ENCODE data around the gene C1QL4. TPM values are rescaled to one million over a fixed set of nuclear protein-coding genes. Genes with fewer than 3 reads are reported as not detected.
"Not testable (repeated sequence)": the region's sequence is repeated elsewhere in the genome, so short reads cannot be mapped to it uniquely, and the experiment has no call there.

Gene C1QL4
- total RNA-seq, 1 experiment from 2014 or later: 2.1 TPM

- peak within 1 kb of the TSS; percentile 90 for H3K27ac ChIP-seq (ENCODE audit: low read length)
- ATAC-seq: peak; percentile 99
- CTCF ChIA-PET: interaction anchor here (1.0 to 2.7 kb wide), 5 partner anchors 9 to 26 kb away, joined by 3 to 11 read pairs (median 3); no protein-coding TSS in a partner anchor
- H3K9me3 ChIP-seq (ENCODE audit: control insufficient read depth, insufficient read depth, low read depth, low read length): no peaks in the 10 kb centered on the region
- in situ Hi-C loops (cut with HindIII; ENCODE audit: low pct_unique_long_range_greater_than_20kb, low sequenced_read_pairs): no loop called here
- intact Hi-C loops (cut with micrococcal nuclease; ENCODE audit: unreplicated experiment): no loop called here
- DNase-seq (ENCODE audit: low read depth, low spot score): peak; percentile 98
- POLR2A ChIA-PET: interaction anchor here (0.5 to 0.6 kb wide), 2 partner anchors 44 kb away, joined by 4 to 5 read pairs; partner anchors contain the start of gene SPATS2
- BruUV-seq (replicated peaks): no TSS peak
- H3K27me3 ChIP-seq (ENCODE audit: control insufficient read depth, insufficient read depth, low read length): no peaks in the 10 kb centered on the region
- TF ChIP-seq POLR2AphosphoS5 (IDR thresholded peaks at IDR 0.05; ENCODE audit: low read depth, low read length) (peak; percentile 80), SIN3A (IDR thresholded peaks at IDR 0.05; ENCODE audit: borderline replicate concordance, insufficient read depth, low read depth, low read length) (peak; percentile 96), REST (IDR thresholded peaks at IDR 0.05; ENCODE audit: insufficient read depth in 1 of 2, low read depth in 2 of 2, low read length in 1 of 2) (no peak)
- peak within 1 kb of the TSS; percentile 82 to 98 for H3K4me3 ChIP-seq (ENCODE audit: low read depth in 2 of 2, low read length in 2 of 2)
- H3K36me3 ChIP-seq (ENCODE audit: control insufficient read depth, insufficient read depth, low read length): peaks cover 9% of the 10 kb centered on the region
- peaks cover 5% of the 10 kb centered on the region; the same call in 1 of the 2 replicates for H3K4me1 ChIP-seq (ENCODE audit: control insufficient read depth, insufficient read depth, low read length)
Measured at GRCh38 chr12:49322708-49323523, 14.1 kb downstream of the C1QL4 start, which contains the start of gene TROAP. Gene TROAP (plus strand): TSS chr12:49323255. CDS start chr12:49323609, 354 bp downstream.

GRCh38 chr12:49322367-49322707, 14.7 kb downstream of the C1QL4 start:
- BruUV-seq (replicated peaks): TSS peak; percentile 98

DNA sequence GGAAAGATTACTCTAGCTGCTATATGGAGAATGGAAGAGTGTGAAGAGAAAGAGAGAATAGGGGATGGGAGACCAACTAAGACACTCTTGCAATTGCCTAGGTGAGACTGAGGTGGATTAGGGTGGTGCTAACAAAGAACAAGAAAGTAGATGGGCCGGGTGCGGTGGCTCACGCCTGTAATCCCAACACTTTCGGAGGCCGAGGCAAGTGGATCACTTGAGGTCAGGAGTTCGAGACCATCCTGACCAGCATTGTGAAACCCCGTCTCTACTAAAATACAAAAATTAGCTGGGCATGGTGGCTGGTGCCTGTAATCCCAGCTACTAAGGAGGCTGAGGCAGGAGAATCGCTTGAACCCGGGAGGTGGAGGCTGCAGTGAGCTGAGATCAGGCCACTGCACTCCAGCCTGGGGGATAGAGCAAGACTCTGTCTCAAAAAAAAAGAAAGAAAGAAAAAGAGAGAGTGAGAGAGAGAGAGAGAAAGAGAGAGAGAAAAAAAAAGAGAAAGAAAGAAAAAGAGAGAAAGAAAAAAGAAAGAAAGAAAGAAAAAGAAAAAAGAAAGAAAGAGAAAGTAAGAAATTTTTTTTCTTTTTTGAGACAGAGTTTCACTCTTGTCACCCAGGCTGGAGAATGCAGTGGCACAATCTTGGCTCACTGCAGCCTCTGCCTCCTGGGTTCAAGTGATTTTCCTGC, 16.4 kb downstream of the C1QL4 start:
- CTCF ChIA-PET: interaction anchor here (0.6 kb wide), 1 partner anchor 17 kb away, joined by 9 read pairs; no protein-coding TSS in a partner anchor
- not testable (repeated sequence) for H3K4me1 ChIP-seq (ENCODE audit: control insufficient read depth, insufficient read depth, low read length); BruUV-seq (replicated peaks)

More at GRCh38 chr12:49322367-49322707, 14.7 kb downstream of the C1QL4 start:
- Histone ChIP-seq H3K4me1 (ENCODE audit: control insufficient read depth, insufficient read depth, low read length) (peaks cover 5% of the 10 kb centered on the region; the same call in 1 of the 2 replicates), H3K27me3 (ENCODE audit: control insufficient read depth, insufficient read depth, low read length) (no peaks in the 10 kb centered on the region), H3K4me3 (ENCODE audit: low read depth in 2 of 2, low read length in 2 of 2) (peak overlapping the region; percentile 82 to 98), H3K9me3 (ENCODE audit: control insufficient read depth, insufficient read depth, low read depth, low read length) (no peaks in the 10 kb centered on the region), H3K36me3 (ENCODE audit: control insufficient read depth, insufficient read depth, low read length) (peaks cover 9% of the 10 kb centered on the region), H3K27ac (ENCODE audit: low read length) (peak overlapping the region; percentile 90)
- ATAC-seq (no peak; the same call in 1 of the 2 replicates), DNase-seq (ENCODE audit: low read depth, low spot score) (no peak)
- in situ Hi-C loops (cut with HindIII; ENCODE audit: low pct_unique_long_range_greater_than_20kb, low sequenced_read_pairs): no loop called here
- intact Hi-C loops (cut with micrococcal nuclease; ENCODE audit: unreplicated experiment): no loop called here
- POLR2A ChIA-PET: interaction anchor here (0.5 kb wide), 1 partner anchor 45 kb away, joined by 5 read pairs; the partner anchor contains the start of gene SPATS2
- TF ChIP-seq, protein P1, sequence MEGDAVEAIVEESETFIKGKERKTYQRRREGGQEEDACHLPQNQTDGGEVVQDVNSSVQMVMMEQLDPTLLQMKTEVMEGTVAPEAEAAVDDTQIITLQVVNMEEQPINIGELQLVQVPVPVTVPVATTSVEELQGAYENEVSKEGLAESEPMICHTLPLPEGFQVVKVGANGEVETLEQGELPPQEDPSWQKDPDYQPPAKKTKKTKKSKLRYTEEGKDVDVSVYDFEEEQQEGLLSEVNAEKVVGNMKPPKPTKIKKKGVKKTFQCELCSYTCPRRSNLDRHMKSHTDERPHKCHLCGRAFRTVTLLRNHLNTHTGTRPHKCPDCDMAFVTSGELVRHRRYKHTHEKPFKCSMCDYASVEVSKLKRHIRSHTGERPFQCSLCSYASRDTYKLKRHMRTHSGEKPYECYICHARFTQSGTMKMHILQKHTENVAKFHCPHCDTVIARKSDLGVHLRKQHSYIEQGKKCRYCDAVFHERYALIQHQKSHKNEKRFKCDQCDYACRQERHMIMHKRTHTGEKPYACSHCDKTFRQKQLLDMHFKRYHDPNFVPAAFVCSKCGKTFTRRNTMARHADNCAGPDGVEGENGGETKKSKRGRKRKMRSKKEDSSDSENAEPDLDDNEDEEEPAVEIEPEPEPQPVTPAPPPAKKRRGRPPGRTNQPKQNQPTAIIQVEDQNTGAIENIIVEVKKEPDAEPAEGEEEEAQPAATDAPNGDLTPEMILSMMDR (IDR thresholded peaks at IDR 0.05): no peak
- CTCF ChIA-PET: interaction anchor here (1.0 to 2.7 kb wide), 5 partner anchors 9 to 25 kb away, joined by 3 to 11 read pairs (median 3); no protein-coding TSS in a partner anchor

GRCh38 chr12:49317118-49317517, 19.9 kb downstream of the C1QL4 start:
- ATAC-seq; intact Hi-C loops (cut with micrococcal nuclease; ENCODE audit: unreplicated experiment); DNase-seq (ENCODE audit: low read depth, low spot score); H3K27me3 ChIP-seq (ENCODE audit: control insufficient read depth, insufficient read depth, low read length); H3K36me3 ChIP-seq (ENCODE audit: control insufficient read depth, insufficient read depth, low read length); H3K4me1 ChIP-seq (ENCODE audit: control insufficient read depth, insufficient read depth, low read length); H3K27ac ChIP-seq (ENCODE audit: low read length); H3K4me3 ChIP-seq (ENCODE audit: low read depth in 2 of 2, low read length in 2 of 2); POLR2A ChIA-PET; CTCF ChIA-PET; BruUV-seq (replicated peaks); H3K9me3 ChIP-seq (ENCODE audit: control insufficient read depth, insufficient read depth, low read depth, low read length); in situ Hi-C loops (cut with HindIII; ENCODE audit: low pct_unique_long_range_greater_than_20kb, low sequenced_read_pairs): not testable (repeated sequence)

More for the DNA sequence above, 16.4 kb downstream of the C1QL4 start:
- intact Hi-C loops (cut with micrococcal nuclease; ENCODE audit: unreplicated experiment); H3K36me3 ChIP-seq (ENCODE audit: control insufficient read depth, insufficient read depth, low read length); POLR2A ChIA-PET; ATAC-seq; in situ Hi-C loops (cut with HindIII; ENCODE audit: low pct_unique_long_range_greater_than_20kb, low sequenced_read_pairs); H3K27me3 ChIP-seq (ENCODE audit: control insufficient read depth, insufficient read depth, low read length); H3K27ac ChIP-seq (ENCODE audit: low read length); DNase-seq (ENCODE audit: low read depth, low spot score); H3K9me3 ChIP-seq (ENCODE audit: control insufficient read depth, insufficient read depth, low read depth, low read length); H3K4me3 ChIP-seq (ENCODE audit: low read depth in 2 of 2, low read length in 2 of 2): not testable (repeated sequence)

Measured in Panc1 (cell line).